OCI-LY7 (cell line): ENCODE measurements around the gene RDH14. TPM values are rescaled to one million over a fixed set of nuclear protein-coding genes. Genes with fewer than 3 reads are reported as not detected.

ENCODE experiments used
- BruUV-seq: library from RNA; stranded (reverse); fragments of 400-500 nt; replicated peaks from 2 replicates; lab custom pipeline; 2021; lab: Mats Ljungman, UMichigan
- CTCF ChIA-PET: fragments of 300-600 bp; sonication (Branson Sonifier 250); formaldehyde crosslinking; loops from one replicate; lab custom pipeline; 2022; ENCODE audit warnings: antibody characterized with exemption; ENCODE audit not compliant: unreplicated experiment; lab: Charles Lee
- POLR2A ChIA-PET: fragments of 300-600 bp; sonication (Branson Sonifier 250); formaldehyde crosslinking; loops from one replicate; lab custom pipeline; 2022; ENCODE audit warnings: antibody characterized with exemption; lab: Charles Lee
- DNase-seq: peaks from one replicate; pipeline ENCODE4 v3.0.0-alpha.2; 2015; ENCODE audit warnings: low spot score
- H2AFZ ChIP-seq: fragments of 200-600 bp; sonication (generic), shearing (Covaris generic); 2 replicates; pipeline ENCODE4 v1.6.1; 2014; ENCODE audit warnings: mild to moderate bottlenecking, antibody characterized with exemption, low read length, moderate library complexity
- H3K27ac ChIP-seq: fragments of 200-600 bp; sonication (generic); 2 replicates; pipeline ENCODE4 v1.5.1; 2014; ENCODE audit warnings: mixed run types, low read depth, mild to moderate bottlenecking, moderate library complexity, low read length, inconsistent platforms; ENCODE audit not compliant: poor library complexity, severe bottlenecking
- H3K36me3 ChIP-seq: fragments of 200-600 bp; sonication (generic); 2 replicates; pipeline ENCODE4 v1.6.1; 2014; ENCODE audit warnings: mild to moderate bottlenecking, antibody characterized with exemption, low read length, moderate library complexity, mixed read lengths; ENCODE audit not compliant: insufficient read depth
- H3K4me1 ChIP-seq: fragments of 200-600 bp; sonication (generic); 2 replicates; pipeline ENCODE4 v1.5.1; 2014; ENCODE audit warnings: mild to moderate bottlenecking, low read length; ENCODE audit not compliant: insufficient read depth, poor library complexity, severe bottlenecking
- H3K4me2 ChIP-seq: fragments of 200-600 bp; sonication (generic); 2 replicates; pipeline ENCODE4 v1.6.1; 2014; ENCODE audit warnings: mild to moderate bottlenecking, low read length
- H3K4me3 ChIP-seq: fragments of 200-600 bp; sonication (generic); 2 replicates; pipeline ENCODE4 v1.5.1; 2014; ENCODE audit warnings: mild to moderate bottlenecking, low read depth, low read length; ENCODE audit not compliant: poor library complexity, severe bottlenecking
- H3K79me2 ChIP-seq: fragments of 200-600 bp; sonication (generic); 2 replicates; pipeline ENCODE4 v1.6.1; 2016; ENCODE audit warnings: low read depth, mild to moderate bottlenecking, low read length, moderate library complexity, mixed read lengths; ENCODE audit not compliant: insufficient read depth
- H3K9me2 ChIP-seq: fragments of 200-600 bp; sonication (generic); 2 replicates; pipeline ENCODE4 v1.6.1; 2016; ENCODE audit warnings: mild to moderate bottlenecking, low read length, mixed read lengths; ENCODE audit not compliant: insufficient read depth
- H3K9me3 ChIP-seq: fragments of 200-600 bp; sonication (generic); 2 replicates; pipeline ENCODE4 v1.6.1; 2014; ENCODE audit warnings: mild to moderate bottlenecking, mixed run types, low read length, mixed read lengths
- H4K20me1 ChIP-seq: fragments of 200-600 bp; sonication (generic); 2 replicates; pipeline ENCODE4 v1.6.1; 2014; ENCODE audit warnings: mild to moderate bottlenecking, antibody characterized with exemption, low read length, moderate library complexity, mixed read lengths; ENCODE audit not compliant: insufficient read depth
- EZH2phosphoT487 ChIP-seq: fragments of 200-600 bp; sonication (generic); IDR thresholded peaks from 2 replicates; pipeline ENCODE4 v1.6.1; 2018; ENCODE audit warnings: low read depth, borderline replicate concordance, mild to moderate bottlenecking, mixed run types, antibody characterized with exemption, low read length, moderate library complexity, mixed read lengths
- intact Hi-C: fragments of 100-400 bp; cut with micrococcal nuclease; formaldehyde crosslinking; loops from one replicate; pipeline ENCODE4 v1.10.0; 2022; ENCODE audit not compliant: unreplicated experiment
- total RNA-seq, 2 experiments: library from RNA; depleted of rRNA in 1 of 2; stranded (reverse); fragments of >200 nt in 1 of 2; shearing (Covaris generic) in 1 of 2; gene quantifications; 2 replicates each; pipeline ENCODE4 v1.2.3, GENCODE V29; 2014 to 2022
- TF ChIP-seq, protein P1 (sequence below): fragments of 200-600 bp; sonication (generic); conservative IDR thresholded peaks from 2 replicates; pipeline ENCODE4 v1.5.1; 2014; ENCODE audit warnings: mild to moderate bottlenecking, antibody characterized with exemption, low read length, moderate library complexity, mixed read lengths

The RDH14 gene
- total RNA-seq, 2 experiments from 2014 or later = 20.6 to 25.2 TPM

DNA sequence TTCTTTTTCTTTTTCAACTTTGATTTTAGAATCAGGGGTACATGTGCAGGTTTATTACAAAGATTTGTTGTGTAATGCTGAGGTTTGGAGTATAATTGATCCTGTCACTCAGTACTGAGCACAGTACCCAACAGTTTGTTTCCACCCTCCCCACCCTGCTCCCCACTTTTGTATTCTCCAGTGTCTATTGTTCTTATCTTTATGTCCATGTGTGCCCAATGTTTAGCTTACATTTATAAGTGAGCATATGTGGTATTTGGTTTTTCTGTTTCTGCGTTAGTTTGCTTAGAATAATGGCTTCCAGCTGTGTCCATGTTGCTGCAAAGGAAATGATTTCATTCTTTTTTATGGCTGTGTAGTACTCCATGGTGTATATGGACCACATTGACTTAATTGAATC is 43.1 kb downstream of the RDH14 start:
- no peak overlapping the region for H3K4me2 ChIP-seq
- H3K4me1 ChIP-seq = no peaks in the 10 kb centered on the region
- intact Hi-C loops = no loop called here
- H3K4me3 ChIP-seq = no peak overlapping the region
- no peak overlapping the region for H2AFZ ChIP-seq
- ChIA-PET POLR2A (interaction anchor here (1.9 kb wide), 1 partner anchor 146 kb away, joined by 4 read pairs; no protein-coding TSS in a partner anchor), CTCF (no interaction called here)
- H3K9me3 ChIP-seq = no peaks in the 10 kb centered on the region
- H3K36me3 ChIP-seq = no peaks in the 10 kb centered on the region
- no TSS peak for BruUV-seq
- no peaks in the 10 kb centered on the region for H4K20me1 ChIP-seq
- no peak for TF ChIP-seq EZH2phosphoT487
- TF ChIP-seq, protein P1, sequence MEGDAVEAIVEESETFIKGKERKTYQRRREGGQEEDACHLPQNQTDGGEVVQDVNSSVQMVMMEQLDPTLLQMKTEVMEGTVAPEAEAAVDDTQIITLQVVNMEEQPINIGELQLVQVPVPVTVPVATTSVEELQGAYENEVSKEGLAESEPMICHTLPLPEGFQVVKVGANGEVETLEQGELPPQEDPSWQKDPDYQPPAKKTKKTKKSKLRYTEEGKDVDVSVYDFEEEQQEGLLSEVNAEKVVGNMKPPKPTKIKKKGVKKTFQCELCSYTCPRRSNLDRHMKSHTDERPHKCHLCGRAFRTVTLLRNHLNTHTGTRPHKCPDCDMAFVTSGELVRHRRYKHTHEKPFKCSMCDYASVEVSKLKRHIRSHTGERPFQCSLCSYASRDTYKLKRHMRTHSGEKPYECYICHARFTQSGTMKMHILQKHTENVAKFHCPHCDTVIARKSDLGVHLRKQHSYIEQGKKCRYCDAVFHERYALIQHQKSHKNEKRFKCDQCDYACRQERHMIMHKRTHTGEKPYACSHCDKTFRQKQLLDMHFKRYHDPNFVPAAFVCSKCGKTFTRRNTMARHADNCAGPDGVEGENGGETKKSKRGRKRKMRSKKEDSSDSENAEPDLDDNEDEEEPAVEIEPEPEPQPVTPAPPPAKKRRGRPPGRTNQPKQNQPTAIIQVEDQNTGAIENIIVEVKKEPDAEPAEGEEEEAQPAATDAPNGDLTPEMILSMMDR = no peak
- H3K79me2 ChIP-seq = no peaks in the 10 kb centered on the region
- no peaks in the 10 kb centered on the region for H3K9me2 ChIP-seq
- no peak for DNase-seq
- H3K27ac ChIP-seq = no peak overlapping the region

DNA sequence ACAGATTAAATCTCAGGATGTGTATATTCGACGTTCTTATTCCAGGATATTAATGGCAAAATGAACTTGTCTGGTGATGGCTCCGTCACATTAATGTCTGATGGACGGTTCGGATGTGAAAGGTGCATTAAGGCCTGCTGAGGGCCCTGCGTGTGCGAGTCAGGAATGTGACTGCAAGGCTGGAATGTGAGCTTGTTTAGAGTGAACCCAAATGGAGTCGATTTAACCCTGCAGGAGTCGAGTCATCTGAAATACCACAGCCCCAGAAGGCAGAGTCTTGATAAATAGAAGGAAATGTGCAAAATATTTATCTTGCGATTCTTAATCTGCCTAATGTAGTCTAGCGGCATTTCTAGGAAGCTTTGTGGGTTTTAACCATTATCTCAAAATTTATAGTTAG is 44.3 kb downstream of the RDH14 start:
- no peak for DNase-seq
- H3K4me3 ChIP-seq = no peak overlapping the region
- no TSS peak for BruUV-seq
- ChIA-PET CTCF (no interaction called here), POLR2A (interaction anchor here (1.1 to 1.9 kb wide), 3 partner anchors 30 to 162 kb away, joined by 3 to 4 read pairs (median 3); no protein-coding TSS in a partner anchor)
- no peaks in the 10 kb centered on the region for H3K9me2 ChIP-seq
- no peaks in the 10 kb centered on the region for H3K9me3 ChIP-seq
- H3K4me1 ChIP-seq = no peaks in the 10 kb centered on the region
- H3K27ac ChIP-seq = no peak overlapping the region
- H2AFZ ChIP-seq = no peak overlapping the region
- no peaks in the 10 kb centered on the region for H4K20me1 ChIP-seq
- no peaks in the 10 kb centered on the region for H3K36me3 ChIP-seq
- no peak overlapping the region for H3K4me2 ChIP-seq
- TF ChIP-seq, protein P1 = no peak
- TF ChIP-seq EZH2phosphoT487 = no peak
- no peaks in the 10 kb centered on the region for H3K79me2 ChIP-seq
- intact Hi-C loops = no loop called here

DNA sequence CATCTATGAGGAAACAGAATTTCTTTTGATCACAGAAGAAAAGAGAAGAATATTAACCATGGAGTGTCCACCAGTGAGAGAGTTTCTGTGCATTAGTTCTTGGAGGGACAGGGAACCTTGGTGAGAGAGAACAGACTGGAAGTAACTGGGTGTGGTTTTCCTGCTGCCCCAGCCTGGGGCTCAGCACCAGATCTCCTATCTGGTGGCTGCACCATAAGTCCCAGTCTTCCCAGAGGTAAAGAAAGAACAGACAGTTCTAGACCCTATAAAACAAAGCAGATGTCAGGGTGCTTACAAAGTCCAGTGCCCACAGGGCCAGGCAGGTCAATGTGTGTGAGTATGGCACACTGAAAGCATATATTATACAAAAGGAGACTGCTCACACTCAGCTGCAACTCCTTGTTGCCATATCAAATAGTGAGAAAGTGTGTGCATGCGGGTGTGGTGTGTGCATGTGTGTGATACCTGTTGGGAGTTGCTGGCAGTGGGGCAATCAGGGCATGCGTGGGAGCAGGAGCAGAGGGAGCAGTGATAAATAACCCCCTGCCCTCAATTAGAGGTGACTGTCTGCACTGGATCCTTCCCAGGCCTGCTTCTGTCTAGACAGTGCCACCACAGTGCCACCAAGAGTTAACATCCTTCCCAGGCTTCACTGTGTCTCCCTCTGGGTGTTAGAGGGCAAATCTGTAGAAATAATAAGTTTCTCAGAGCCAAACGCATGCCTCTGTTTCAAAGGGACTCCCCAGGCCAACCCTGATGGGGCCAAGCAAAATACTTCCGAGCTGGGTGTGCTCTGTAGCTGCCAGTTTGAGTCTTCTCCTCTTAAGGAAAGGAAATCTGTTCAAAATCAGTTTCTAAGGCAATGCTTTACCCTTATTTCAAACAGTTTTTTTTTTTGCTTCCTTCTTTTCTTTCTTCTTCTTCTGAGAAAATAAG is 45.7 kb downstream of the RDH14 start:
- H4K20me1 ChIP-seq = no peaks in the 10 kb centered on the region
- no peak overlapping the region for H3K4me3 ChIP-seq
- ChIA-PET CTCF (no interaction called here), POLR2A (interaction anchor here (1.1 kb wide), 1 partner anchor 32 kb away, joined by 3 read pairs; no protein-coding TSS in a partner anchor)
- H2AFZ ChIP-seq = no peak overlapping the region
- TF ChIP-seq EZH2phosphoT487 = no peak
- TF ChIP-seq, protein P1 = no peak
- H3K9me3 ChIP-seq = no peaks in the 10 kb centered on the region
- H3K36me3 ChIP-seq = no peaks in the 10 kb centered on the region
- no peak overlapping the region for H3K4me2 ChIP-seq
- intact Hi-C loops = no loop called here
- no TSS peak for BruUV-seq
- no peaks in the 10 kb centered on the region for H3K9me2 ChIP-seq
- no peaks in the 10 kb centered on the region for H3K79me2 ChIP-seq
- DNase-seq = no peak
- no peak overlapping the region for H3K27ac ChIP-seq
- no peaks in the 10 kb centered on the region for H3K4me1 ChIP-seq
